Skin epidermis (tissue), 12 donors: ENCODE results near the gene CUX1.
"Not testable (repeated sequence)": the region's sequence is repeated elsewhere in the genome, so short reads cannot be mapped to it uniquely, and the experiment has no call there.

Source experiments
- H3K27ac ChIP-seq, 21 experiments: fragments of 200-600 bp; sonication (generic) in 11 of 21; one replicate each; pipeline ENCODE4 v1.5.0; 2020; ENCODE audit warnings: mild to moderate bottlenecking in 3 of 21, inconsistent platforms in 2 of 21, moderate library complexity in 2 of 21
- H3K4me3 ChIP-seq, 7 experiments: fragments of 200-600 bp; sonication (generic) in 2 of 7; one replicate each; pipeline ENCODE4 v1.5.0; 2020; ENCODE audit warnings: inconsistent platforms in 2 of 7, mild to moderate bottlenecking in 2 of 7, moderate library complexity in 1 of 7

The CUX1 gene

DNA sequence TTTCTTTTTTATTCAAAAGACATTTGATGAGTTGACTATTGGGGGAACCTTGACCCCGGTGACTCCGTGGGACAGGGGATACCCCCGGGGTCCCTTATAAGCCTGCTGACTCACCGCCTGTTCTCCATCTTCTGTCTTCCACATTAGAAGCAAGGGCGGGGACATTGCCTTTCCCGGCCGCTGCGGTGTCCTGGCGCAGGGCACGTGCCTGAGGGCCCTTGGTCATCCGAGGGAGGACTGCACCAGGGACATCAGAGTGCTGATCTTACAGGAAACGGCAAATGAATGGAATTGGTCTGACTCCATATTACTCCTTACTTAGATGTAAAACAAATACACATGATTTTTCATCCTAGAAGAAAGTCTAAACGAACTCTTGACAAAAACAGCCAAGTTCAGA lies 170.1 kb downstream of the CUX1 start:
- Histone ChIP-seq H3K27ac (no peak overlapping the region), H3K4me3 (no peak overlapping the region)

- peak overlapping the region in 1 of 21 experiments; percentile 20 for H3K27ac ChIP-seq
- H3K4me3 ChIP-seq = not testable (repeated sequence)
Measured at GRCh38 chr7:101988060-101988459, 170.6 kb downstream of the CUX1 start.

- H3K4me3 ChIP-seq = no peak overlapping the region
- H3K27ac ChIP-seq = peak overlapping the region in 1 of 21 experiments; percentile 20
Measured at GRCh38 chr7:101988513-101988912, 171.1 kb downstream of the CUX1 start.

GRCh38 chr7:101989101-101989500 lies 171.7 kb downstream of the CUX1 start:
- Histone ChIP-seq H3K4me3 (no peak overlapping the region), H3K27ac (no peak overlapping the region)

DNA sequence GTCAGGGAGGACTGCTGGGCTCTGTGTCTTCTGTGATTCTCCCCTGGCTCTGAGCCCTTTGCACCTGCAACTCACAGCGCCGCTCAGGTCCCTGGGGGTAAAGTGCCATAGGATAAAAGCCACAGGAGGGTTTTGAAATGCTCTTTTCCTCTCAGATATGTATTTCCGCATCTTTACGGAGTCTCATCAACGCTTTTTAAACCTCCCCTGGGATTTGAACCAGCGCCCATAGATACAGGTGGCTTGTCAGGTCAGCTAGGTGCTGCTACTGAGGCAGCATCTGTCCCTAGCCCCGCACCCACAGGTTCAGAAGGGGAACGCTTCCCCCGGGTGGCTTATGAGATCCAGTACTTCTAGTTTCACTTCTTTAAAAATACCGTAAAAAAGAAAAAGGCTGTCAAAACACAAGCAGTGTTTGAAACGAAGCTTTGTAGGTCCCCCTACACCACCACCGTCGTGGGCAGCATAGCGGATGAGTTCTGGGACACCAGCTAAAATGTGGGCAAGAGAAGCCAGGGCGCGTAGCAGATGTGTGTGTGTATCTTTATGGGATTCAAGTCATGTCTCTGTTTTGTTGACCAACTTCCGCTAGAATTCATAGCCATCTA lies 173.5 kb downstream of the CUX1 start:
- Histone ChIP-seq H3K27ac (peak overlapping the region in 2 of 21 experiments; percentile 18 to 45), H3K4me3 (no peak overlapping the region)

- Histone ChIP-seq H3K27ac (no peak overlapping the region), H3K4me3 (no peak overlapping the region)
Measured at GRCh38 chr7:101991860-101992259, 174.4 kb downstream of the CUX1 start.

- Histone ChIP-seq H3K4me3 (no peak overlapping the region), H3K27ac (no peak overlapping the region)
Measured at GRCh38 chr7:101993311-101993710, 175.9 kb downstream of the CUX1 start.

GRCh38 chr7:101995121-101995520 lies 177.7 kb downstream of the CUX1 start:
- no peak overlapping the region for H3K4me3 ChIP-seq
- H3K27ac ChIP-seq = no peak overlapping the region

GRCh38 chr7:101996131-101996691 lies 178.8 kb downstream of the CUX1 start:
- no peak overlapping the region for H3K4me3 ChIP-seq
- no peak overlapping the region for H3K27ac ChIP-seq

DNA sequence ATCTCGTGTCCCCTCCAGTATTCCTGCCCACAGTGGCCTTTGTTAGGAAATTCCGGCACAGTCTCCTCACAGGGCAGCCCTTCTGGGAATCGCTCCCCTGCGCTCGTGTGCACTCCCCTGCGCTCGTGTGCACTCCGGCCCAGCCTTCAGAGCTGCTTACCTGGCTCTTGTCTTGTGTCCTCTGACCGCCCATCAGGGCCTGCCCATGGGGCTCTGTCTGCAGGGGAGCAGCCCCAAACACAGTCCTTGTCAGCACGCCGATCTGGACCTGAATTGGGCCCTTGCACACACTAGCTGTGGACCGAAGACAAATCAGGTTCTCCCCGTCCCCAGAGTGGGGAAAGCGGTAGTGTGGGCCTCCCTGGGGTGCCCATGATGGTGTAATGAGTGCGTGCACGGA lies 179.4 kb downstream of the CUX1 start:
- Histone ChIP-seq H3K4me3 (no peak overlapping the region), H3K27ac (no peak overlapping the region)

GRCh38 chr7:101998029-101998905 lies 180.8 kb downstream of the CUX1 start:
- Histone ChIP-seq H3K27ac (no peak overlapping the region), H3K4me3 (no peak overlapping the region)

DNA sequence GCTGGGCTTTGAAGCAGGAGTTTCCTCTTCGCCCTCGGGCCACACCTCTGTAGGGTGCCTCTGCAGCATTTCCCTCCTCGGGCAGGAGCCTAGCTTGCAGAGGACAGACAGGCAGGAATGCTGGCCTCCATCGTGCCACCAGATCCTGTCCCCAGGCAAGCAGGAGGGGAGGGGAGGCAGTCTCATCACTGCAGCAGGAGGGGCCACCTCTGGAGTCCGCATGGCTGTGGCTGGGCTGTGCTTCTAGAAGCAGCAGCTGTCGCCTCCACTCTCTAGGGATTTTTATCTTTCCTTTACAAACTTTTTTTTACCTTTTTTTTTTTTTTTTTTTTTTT lies 181.4 kb downstream of the CUX1 start:
- Histone ChIP-seq H3K4me3 (no peak overlapping the region), H3K27ac (no peak overlapping the region)

- H3K27ac ChIP-seq = no peak overlapping the region
Measured at GRCh38 chr7:101999393-101999792, 182.0 kb downstream of the CUX1 start.

GRCh38 chr7:102000123-102000522 lies 182.7 kb downstream of the CUX1 start:
- no peak overlapping the region for H3K4me3 ChIP-seq
- no peak overlapping the region for H3K27ac ChIP-seq

More at GRCh38 chr7:101999393-101999792, 182.0 kb downstream of the CUX1 start:
- H3K4me3 ChIP-seq = no peak overlapping the region

GRCh38 chr7:102004229-102004628 lies 186.8 kb downstream of the CUX1 start:
- no peak overlapping the region for H3K4me3 ChIP-seq
- H3K27ac ChIP-seq = no peak overlapping the region

DNA sequence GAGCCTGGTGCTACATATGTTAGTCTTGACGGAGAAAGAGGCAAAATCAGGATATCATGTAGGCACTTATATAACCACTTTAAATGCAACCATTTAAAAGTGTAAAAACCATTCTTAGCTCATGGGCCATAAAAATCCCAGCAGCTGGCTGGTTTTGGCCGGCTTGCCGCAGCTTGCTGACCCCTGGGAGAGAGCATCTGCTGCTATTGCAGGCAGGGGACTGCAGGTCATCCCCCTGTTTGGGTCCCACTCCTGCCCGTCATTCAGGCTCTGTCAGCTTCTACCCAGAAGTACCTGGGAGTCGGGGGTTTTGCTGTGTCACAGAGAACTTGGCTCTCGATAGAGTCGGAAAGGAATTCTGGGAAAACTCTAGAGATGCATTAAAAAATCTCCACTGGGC lies 187.4 kb downstream of the CUX1 start:
- no peak overlapping the region for H3K4me3 ChIP-seq
- no peak overlapping the region for H3K27ac ChIP-seq

DNA sequence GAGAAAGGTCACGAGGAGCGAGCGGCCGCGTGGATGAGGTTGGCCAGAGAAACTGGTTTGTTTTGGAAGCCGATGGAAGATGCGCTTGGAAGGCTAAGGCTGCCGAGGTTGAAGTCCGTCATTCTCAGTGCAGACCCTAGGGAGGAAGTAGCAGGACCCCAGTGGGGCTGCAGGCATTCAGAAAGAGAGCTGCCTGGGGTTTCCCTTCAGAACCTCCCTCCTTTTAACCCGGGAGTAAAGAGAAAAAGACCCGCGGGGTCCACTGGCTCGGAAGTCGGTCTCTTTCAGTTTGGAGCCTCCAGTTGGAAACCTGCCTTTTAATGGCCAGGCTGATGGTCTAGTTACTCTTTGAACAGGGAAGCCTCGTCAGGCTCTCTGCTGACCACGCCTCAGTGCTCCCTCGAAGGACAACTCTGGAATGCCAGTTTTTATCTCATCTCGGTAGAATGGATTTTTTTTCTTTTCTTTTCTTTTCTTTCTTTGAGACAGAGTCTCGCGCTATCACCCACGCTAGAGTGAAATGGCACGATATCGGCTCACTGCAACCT lies 188.6 kb downstream of the CUX1 start:
- Histone ChIP-seq H3K27ac (no peak overlapping the region), H3K4me3 (no peak overlapping the region)

- Histone ChIP-seq H3K4me3 (no peak overlapping the region), H3K27ac (no peak overlapping the region)
Measured at GRCh38 chr7:102006695-102007094, 189.3 kb downstream of the CUX1 start.

DNA sequence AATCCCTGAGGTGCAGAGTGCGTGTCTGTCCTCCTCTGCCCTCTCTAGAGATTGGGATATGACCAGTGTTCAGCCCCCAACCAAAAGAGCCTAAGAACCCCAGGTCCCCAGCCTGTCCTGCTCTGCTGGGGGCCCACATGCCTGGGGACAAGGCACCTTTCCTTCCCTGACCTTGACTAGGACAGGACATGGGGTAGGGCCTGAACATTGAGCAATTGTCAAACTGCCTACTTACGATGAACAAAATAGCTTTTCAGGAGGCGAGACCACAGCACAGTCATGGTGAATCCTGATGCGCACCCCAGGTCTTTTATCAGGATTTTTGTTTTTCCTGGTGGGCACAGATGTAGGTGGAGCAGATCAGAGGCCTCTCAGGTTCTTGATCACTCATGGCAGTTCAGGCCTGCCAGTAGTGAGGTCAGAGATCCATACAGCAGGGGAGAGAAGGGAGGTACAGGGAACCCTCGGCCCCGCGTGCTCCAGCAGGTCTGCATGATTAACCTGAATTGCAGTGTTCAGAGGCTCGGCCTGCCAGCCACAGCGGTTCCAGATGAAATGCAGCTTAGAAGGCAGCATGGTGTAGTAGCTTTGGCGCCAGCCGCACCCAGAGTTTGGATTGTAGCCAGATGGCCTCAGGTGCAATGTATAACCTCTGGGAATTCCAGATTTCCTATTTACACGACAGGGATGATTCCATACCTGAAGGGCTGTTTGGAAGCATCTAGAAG lies 191.3 kb downstream of the CUX1 start:
- Histone ChIP-seq H3K27ac (peak overlapping the region in 3 of 21 experiments; percentile 24 to 37 (median 31)), H3K4me3 (no peak overlapping the region)

DNA sequence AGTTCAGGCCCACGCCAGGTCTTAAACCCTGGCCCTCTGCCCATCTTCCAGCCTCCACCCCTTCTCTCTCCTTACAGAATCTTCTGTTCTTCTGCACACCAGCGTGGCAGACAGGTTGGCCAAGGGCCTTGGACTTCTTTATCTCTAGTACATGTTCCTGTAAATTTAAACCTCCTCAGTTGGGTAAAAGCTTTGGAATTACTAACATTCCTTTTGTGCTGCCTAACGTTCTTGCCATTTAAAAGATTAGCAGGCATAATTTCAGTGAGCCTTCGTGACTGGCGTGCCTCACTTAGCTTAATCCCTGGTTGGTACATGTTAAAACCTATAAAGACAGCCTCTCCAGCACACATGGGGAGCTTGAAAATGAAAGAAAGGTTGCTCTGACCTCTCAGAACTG lies 192.2 kb downstream of the CUX1 start:
- no peak overlapping the region for H3K4me3 ChIP-seq
- H3K27ac ChIP-seq = no peak overlapping the region
